HG02642 (cell line): Measurements from ENCODE around the gene EPHB1.

Experiments used
- ATAC-seq: cut with Tn5 transposase; IDR thresholded peaks from one replicate; pipeline ENCODE4 v1.9.1; 2021; ENCODE audit warnings: mild to moderate bottlenecking; ENCODE audit not compliant: unreplicated experiment, poor library complexity

Gene EPHB1

DNA sequence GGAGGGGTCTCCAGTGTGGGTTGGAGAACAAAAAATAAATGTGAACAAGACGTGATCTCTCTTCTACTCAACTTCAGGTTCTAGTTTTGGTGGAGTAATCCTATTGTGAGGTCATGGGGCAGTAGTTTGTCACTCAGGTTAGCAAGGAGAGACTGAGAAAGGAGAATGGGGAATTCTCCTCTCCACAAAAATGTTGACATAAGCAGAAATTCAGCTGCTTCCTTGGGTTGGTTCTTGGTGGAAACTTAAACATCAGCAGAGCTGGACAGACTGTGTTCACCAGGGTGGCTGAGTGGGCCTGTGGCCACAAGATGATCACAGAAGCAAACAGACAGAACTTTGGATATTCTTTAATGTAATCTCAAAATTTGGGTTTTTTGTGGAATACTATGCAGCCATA, 78.7 kb downstream of the EPHB1 start:
- no peak for ATAC-seq

DNA sequence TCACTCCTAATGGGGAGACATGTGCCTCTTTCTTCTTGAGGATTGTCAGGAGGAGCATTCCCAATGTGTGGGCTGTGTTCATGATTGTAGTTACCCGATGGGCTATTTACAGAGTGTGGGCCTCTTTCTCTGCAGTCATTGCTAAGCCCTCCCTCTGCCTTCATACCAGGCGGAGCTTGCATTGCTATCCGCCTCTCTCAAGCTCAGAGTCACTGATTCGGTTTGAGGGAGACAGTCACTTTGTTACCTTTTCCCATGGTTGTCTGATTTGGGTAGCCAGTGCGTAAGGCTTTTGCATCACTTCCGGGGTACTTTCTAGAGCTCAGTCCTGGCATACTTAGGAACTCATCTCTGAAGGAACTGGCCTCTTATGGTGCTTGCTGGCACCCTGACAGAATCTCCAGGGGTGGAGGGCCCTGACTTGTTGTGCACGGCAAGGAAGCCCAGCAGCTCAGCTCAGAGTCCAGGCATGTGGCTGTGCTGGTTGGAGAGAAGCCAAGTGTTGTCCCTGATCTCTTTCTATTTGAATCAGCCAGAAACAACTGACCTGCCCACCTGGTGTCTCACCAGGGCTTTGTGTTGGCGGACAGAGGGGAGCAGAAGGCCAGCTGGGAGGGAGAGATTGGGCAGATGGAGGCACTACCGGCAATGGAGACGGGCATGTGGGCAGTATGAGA, 79.8 kb downstream of the EPHB1 start:
- no peak for ATAC-seq

DNA sequence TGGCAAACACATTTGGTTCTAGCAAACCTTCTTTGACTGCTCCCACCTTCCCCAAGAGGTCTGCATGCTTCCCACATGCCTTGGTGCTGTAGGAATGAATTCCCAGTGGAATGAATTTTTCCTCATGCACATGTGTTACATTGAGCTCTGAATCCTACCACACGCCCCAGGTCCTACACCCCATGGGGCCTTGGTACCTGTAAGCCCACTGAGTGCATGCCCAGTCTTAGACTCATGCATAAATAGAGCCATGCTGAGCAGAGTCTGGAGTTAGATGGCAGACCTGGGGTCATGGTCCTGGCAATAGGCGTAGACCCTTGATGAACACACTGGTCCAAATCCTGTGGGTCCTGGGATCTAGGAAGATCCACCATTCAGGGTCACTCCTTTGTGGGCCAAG, 81.8 kb downstream of the EPHB1 start:
- no peak for ATAC-seq

DNA sequence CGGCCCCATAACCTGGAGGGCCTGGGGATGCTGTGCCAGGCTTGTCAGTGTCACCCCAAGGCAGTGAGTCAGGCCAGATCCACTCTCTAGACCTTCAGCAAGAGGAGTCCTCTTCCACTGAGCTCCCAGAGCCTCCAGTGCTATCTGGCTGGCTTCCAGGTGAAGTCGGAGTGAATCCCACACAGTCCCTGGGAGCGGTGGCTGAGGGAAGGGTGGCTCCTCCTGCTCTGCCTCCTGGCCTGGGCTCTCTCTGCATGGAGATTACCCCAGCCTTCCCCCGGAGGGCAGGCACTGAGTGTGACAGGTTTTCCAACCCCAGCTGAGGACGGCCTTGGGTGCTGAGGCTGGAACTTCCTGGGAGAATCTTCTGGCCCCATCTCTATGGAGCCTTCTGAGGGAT, 82.7 kb downstream of the EPHB1 start:
- no peak for ATAC-seq

DNA sequence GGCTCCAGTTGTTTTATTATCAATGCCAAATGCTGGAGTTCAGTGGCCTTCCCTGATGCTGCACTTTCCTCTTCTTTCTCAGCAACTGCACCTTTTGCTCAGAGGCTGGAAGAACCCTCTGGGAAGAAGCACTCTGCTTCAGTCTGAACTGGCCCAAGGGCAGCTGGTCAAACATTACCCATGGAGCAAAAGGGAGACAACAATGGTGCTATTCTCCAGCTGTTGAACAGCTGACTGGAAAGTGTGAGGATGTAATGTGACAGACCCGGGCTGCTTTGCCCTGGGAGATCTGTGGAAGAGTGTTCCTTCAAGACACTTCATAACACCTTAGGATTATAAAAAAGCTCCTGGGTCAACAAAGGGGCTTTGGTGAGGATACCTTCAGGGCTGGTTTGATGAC, 84.9 kb downstream of the EPHB1 start:
- no peak for ATAC-seq

DNA sequence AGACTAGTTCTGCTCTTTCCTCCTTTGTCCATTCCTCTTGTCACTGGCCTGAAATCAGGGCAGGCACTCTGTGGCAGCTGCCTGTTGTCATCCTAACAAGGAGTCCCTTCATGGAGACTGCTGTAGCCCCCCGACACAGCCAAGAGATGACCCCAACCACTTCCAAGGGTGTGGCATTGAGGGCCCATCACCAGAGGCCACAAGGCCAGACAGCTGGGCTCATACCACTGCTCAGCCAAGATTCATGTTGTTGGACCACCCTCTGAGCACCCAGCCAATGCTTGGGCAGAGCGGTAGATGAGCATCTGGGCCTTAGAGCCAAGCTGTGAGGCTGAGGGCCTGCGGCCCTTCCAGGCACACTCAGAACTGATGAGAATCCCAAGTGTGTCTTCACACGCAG, 85.4 kb downstream of the EPHB1 start:
- no peak for ATAC-seq

DNA sequence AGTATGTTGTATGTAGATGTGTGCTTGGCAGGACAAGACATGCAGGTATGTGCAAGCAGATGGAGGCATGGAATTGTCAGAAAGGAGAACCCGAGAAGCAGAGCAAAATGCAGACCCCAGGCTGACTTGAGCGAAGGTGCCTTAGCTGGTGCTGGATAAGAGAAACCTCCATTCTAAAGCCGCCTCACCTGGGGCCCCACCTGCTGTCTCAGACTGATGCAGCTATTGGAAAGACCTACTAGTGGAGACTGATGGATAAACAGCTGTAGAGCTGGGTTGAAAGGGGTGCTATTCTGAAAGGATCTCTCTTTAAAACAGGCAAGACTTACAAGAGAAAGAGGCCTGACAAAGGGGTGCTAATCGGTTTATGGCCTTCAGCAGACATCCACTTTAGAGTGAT, 86.2 kb downstream of the EPHB1 start:
- no peak for ATAC-seq

DNA sequence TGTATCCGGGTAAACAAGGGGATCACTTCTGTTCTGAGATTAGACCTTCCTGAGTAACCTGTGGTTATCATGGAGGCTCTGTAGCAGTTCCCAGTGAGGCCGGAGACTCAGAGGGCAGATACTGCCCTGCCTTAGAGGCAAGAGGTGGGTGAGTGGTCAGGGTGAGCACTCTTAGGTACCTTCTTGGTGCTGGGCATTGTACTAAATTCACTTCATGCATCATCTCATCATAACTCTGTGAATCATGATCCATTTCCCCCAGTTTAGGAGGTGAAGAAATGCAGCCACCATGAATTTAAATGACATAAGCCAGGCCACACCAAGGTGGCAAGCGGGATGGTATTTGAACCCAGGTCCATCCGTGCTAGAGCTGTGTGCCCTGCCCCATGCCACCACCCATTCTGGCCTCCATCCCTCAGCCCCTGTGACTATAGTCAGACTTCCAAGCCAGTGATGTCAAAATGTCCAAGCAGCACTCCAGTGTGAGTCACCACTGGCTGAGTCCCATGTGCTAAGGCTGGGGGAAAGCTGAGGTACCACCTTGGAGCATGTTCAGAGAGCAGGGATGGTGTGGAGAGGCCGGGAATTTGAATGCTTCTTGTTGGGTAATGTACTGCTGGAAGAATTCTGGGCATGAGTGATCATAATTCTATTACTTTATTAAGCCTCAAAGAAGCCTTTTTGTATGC, 88.8 kb downstream of the EPHB1 start:
- no peak for ATAC-seq

DNA sequence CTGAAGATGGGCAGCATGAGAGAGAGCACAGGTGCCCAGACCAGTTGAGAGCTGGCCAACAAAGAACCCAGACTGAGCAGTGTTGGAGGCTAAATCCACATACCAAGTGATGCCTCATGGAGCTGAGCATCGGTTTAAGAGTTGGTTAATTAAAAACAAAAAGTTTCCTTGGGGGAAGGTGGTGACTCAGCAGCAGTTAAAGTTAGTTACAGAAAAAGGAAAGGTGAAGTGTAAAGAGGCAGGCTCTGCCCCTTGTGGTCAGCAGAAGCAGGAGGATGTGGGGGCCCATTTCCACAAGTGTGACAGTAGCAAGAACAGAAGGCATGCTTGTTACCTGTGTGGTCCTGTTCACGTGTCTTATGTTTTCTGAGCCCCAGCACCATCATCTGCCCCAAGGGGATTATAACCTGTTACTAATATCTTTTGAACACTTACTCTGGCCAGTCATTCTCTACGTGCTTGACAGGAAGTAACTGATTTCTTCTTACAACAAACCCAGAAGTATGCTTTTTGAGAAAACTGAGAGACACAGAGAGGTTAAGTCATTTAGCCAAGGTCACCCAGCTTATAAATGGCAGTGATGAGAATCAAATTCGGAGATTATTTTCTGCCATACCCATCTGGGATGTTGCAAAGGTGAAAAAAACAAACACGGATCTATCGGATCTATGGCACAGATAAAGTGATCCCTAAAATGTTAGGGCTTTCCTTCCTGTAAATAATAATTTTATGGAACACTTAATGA, 91.0 kb downstream of the EPHB1 start:
- peak; percentile 95 for ATAC-seq

DNA sequence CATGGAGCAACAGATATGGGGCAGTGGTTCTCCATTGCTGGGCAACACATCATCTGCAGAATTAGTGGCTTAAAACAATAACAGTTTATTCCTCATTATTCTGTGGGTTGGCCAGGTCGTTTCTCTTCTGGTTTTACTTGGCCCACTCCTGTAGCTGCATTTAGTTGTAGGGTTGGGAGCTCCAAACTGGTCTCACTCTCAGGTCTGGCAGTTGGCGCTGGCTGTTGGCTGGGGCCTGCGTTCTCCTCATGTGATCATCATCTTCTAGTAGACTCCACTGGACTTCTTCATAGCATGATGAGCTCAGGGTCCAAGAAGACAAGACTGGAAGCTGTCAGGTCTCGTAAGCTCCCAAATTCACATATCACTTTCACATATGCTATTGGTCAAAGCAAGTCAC, 91.9 kb downstream of the EPHB1 start:
- no peak for ATAC-seq

DNA sequence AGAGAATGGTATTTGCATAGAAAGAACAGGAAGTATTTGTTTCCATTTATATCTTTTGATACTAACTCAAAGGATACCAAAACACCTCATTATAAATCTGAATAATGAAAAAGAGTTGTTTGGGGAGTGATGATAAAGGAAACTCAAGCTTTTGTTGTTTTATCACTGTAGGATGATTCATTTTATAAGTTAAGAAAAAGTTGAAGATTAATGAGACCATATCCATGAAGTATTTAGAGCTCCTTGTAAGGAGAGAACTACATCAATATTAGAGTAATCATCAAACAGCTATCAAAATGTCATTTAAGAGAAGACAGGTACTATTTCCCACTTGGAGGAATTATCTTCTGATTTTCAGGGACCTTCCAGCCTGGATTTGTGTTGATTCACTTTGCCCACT, 92.5 kb downstream of the EPHB1 start:
- no peak for ATAC-seq

DNA sequence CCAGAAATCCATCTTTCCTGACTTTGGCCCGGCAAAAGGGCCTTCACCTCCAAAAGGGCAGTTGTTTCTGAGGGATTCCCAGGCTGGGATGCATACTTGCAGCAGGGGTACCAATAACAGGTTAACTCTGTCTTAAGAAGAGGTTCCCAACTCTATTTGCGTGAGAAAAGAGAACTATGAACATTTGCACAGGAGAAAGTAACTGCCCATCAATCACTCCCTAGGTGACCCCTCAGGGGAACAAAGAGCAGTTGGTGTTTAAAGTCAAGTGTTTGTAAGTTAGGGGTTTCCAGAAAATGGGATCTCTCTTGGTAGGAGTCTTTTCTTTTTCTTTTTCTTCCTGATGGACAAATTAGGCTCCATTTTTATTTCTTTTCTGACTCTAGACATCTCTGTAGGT, 97.3 kb downstream of the EPHB1 start:
- ATAC-seq: no peak

DNA sequence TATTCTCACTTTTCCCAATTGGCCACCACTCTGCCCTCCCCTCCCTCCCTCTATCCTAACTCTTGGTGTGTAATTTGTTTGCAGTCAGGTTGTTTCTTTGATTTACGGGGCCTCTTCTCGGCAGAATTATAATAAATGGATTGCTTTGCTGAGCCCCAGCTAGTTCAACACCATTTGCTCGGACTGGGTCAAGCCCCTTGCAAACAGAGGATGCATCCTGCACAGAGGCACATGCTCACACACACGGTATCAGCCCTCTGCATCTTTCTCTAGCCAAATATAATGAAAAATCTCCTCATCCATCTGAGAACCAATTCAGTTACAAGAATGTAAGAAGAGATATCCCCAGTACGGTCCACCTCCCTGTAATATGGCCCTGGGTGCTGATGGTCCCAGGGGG, 97.7 kb downstream of the EPHB1 start:
- ATAC-seq: no peak

DNA sequence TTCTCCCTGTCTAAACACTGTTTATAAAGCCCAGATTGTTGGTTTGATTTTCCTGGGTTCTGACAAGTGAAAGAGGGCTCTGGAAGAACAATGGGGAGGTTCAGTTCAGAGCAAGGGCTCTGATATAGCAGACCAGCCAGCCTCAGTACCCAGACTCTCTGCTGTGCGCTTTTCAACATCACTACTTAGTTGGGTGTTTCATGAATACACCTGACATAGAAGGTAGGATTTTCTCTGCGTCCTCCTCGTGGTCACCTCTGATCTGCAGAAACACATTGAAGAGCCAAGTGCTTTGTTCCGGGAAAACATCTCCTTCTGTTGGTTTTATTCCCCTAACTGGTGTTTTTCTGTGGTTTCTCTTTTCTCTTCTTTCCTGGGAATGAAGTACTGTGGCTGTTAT, 99.5 kb downstream of the EPHB1 start:
- ATAC-seq: no peak

DNA sequence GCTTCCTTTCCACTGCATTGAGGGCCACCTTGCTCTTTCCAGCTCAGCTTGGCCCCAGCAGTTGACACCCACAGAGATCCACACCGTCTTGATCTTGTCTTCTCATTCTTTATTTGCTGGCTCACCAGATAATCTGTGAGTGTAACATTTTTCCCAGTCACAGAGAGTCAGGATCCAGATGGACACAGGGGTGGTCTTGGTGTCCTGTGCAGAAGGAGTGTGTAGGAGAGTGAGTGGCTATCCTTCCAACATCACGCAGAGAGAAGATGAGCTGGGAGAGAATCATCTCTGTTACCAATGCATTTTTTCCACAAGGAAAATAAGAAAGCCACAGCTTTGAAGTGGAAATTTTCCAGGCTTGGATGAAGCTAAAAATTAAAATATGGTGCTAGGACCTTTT, 100.1 kb downstream of the EPHB1 start:
- no peak for ATAC-seq

DNA sequence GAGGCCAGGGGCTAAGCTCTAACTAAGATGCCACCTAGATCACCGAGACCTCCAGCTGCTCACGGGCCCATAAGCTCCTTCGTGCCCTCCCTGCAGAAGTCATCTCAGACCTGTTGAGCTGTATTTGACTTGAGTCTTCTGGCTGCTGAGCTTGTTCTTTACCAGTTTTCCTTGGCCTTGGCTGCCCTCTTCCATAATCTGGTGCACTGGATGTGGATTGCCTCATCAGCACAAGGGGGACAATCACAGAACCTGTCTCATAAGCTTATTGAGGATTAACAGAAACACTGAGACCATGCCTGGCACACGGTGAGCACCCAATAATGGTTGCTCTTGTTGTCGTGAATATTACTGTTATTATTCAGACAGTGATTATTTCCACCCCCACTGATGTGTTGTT, 101.1 kb downstream of the EPHB1 start:
- no peak for ATAC-seq

DNA sequence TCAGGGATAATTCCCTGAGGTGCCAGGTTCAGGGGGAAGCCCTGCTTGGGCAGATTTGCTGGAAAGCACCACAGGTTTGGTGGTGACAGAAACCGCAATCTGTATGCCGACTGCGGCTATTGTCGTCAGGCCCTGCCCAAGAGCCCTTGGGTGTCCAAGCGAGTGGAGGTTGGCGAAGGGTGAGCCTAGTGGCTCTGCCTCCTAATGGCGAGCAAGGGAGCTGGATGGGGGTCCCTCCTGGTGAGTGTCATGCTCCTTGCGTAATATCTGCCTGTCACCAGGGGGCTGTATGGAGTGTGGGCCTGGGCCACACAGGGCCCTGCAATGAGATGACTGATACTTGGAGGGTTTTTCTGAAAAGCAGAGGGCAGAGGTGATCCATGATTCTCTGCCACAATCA, 101.6 kb downstream of the EPHB1 start:
- no peak for ATAC-seq

DNA sequence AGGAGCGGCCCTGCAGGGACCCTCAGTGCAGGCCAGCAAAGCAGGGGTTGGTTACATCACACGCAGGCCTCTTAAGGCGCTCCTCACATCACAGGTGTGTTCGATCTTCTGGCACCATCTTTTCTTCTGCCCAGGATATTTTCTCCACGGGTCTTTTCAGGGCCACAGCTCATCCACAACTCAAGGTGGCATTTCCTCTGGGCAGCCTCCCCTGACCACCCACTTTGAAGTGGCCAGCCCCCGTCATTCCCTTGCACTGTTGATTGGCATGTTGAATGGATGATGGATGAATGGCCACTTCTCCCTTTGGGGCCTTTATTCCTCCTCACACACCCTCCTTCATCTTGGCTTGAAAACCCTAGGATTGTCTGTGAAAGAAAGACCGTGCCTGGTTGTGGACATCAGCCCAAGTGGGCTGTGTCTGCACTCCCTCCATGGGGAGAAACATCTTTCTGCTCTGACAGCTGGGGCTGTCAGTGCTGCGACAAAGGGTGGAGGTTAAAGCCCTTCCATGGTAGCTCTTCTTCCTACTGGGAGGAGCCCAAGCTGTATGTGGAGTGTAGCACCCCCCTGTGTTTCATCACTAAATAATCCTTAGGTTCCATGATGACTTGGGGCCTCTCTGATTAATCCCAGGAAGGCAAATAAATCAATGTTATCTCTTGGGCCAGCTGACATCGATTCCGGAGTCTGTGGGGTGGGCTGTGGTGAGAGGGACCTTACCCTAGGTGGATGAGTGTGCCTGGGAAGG, 102.5 kb downstream of the EPHB1 start:
- no peak for ATAC-seq

DNA sequence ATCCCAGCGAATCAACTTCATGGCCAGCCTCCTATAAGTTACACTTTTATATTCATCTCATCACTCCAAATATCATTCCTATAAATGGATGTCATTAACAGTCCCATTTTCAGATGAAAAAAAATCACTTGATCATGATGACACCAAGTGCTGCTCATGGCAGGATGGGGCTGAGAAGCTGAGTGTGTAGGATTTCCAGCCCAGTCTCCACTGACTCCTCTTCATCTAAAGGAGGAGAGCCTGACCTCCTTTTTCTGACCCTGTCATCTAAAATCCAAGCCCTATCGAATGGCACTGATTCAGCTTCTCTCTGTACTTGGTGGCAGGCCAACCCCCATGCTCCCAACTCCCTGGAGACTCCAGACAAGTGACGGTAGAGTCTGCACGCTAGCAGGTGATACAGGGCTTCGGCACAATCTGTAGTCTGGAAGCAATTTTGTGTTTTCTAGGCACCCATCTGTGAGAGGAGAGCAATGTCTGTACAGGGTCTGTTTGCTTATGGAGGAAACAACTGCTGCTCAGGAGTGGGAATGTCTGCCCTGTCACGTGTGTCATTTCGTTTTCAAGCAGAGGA, 103.2 kb downstream of the EPHB1 start:
- no peak for ATAC-seq

DNA sequence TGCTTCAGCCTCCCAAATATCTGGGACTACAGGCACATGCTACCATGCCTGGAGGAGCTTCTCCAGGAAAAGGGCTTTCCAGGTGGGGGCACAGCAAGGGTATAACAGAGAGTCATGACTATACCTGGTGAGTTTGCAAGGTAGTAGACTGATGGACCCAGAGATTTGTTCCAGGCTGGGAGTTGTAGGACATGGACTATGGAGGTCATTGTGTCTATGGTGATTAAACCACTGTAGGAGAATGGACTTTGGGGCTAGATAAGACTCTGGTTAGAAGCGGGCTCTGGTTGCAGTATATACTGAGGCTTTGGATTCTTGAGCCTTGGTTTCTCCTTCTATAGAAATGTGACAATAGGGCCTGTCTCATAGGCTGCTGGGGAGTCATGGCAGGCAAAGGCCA, 104.7 kb downstream of the EPHB1 start:
- ATAC-seq: no peak

DNA sequence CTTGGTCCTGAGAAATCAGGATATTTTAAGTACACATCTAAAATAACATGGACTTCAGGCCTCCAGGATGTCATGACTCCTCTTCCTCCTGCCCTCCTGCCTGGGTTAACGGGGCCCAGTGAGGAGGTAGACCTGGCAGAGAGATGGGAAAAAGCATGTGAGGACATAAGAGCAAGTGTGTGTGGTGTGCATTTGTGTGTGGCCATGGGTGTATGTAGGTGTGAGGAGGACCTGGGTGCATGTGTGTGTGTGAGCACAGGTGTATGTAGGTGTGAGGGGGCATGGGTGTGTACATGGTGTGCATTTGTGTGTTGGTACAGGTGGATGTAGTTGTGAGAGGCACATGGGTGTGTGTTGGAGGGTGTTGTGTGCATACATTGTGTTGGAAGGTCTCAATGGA, 105.4 kb downstream of the EPHB1 start:
- no peak for ATAC-seq
